Naive thymus-derived CD4-positive, alpha-beta T cell (primary cell): Measurements from ENCODE around the gene HLA-DOA. TPM values are rescaled to one million over a fixed set of nuclear protein-coding genes. Genes with fewer than 3 reads are reported as not detected.
A peak's percentile ranks its signal among the peaks of the same experiment; 100 is the strongest.

Source experiments
- ATAC-seq: fragments of 150-1000 bp; cut with Tn5 transposase; 2 replicates; pipeline ENCODE4 v1.10.0; 2021; ENCODE audit warnings: mild to moderate bottlenecking, moderate library complexity
- CTCF ChIA-PET: fragments of 350-600 bp; sonication (Branson Sonifier 250); formaldehyde crosslinking; loops from one replicate; lab custom pipeline; 2021; ENCODE audit warnings: antibody characterized with exemption; lab: Charles Lee
- POLR2A ChIA-PET: fragments of 350-600 bp; sonication (Branson Sonifier 250); formaldehyde crosslinking; loops from one replicate; lab custom pipeline; 2021; ENCODE audit warnings: antibody characterized with exemption, inconsistent platforms; lab: Charles Lee
- DNase-seq, 9 donors: peaks; one replicate each; pipeline versions ENCODE4 v3.0.0 to v3.0.0-alpha.2; 2020 to 2022; ENCODE audit warnings: mixed read lengths in 1 of 9
- H3K27ac ChIP-seq: one replicate; pipeline ENCODE4 v1.7.0; 2013; ENCODE audit warnings: mild to moderate bottlenecking, low read depth, low read length, moderate library complexity
- H3K27me3 ChIP-seq, 2 donors: one replicate each; pipeline ENCODE4 v1.7.0; 2013; ENCODE audit warnings: low read length in 2 of 2, mild to moderate bottlenecking in 2 of 2, moderate library complexity in 2 of 2; ENCODE audit not compliant: control insufficient read depth in 2 of 2, insufficient read depth in 2 of 2
- H3K36me3 ChIP-seq, 3 experiments: 1 replicate in 2 of 3; 2 replicates in 1 of 3; pipeline ENCODE4 v1.7.0; 2013; ENCODE audit warnings: low read length in 3 of 3, mild to moderate bottlenecking in 3 of 3, moderate library complexity in 1 of 3; ENCODE audit not compliant: insufficient read depth in 3 of 3, control insufficient read depth in 2 of 3
- H3K4me1 ChIP-seq, 2 donors: one replicate each; pipeline ENCODE4 v1.7.0; 2013; ENCODE audit warnings: low read length in 2 of 2, mild to moderate bottlenecking in 2 of 2, moderate library complexity in 1 of 2; ENCODE audit not compliant: control insufficient read depth in 2 of 2, insufficient read depth in 2 of 2
- H3K4me3 ChIP-seq: 2 replicates; pipeline ENCODE4 v1.7.0; 2013; ENCODE audit warnings: mild to moderate bottlenecking, low read length
- H3K9me3 ChIP-seq, 3 experiments: 1 replicate in 2 of 3; 2 replicates in 1 of 3; pipeline ENCODE4 v1.7.0; 2013; ENCODE audit warnings: low read length in 3 of 3; ENCODE audit not compliant: control insufficient read depth in 2 of 3
- H3K27ac Mint-ChIP-seq, 9 donors: one replicate each; pipeline ENCODE4 v1.8.0; 2020 to 2022; ENCODE audit warnings: mixed read lengths in 9 of 9, mild to moderate bottlenecking in 8 of 9, moderate library complexity in 5 of 9, inconsistent platforms in 2 of 9
- H3K27me3 Mint-ChIP-seq, 5 donors: one replicate each; pipeline ENCODE4 v1.8.0; 2021 to 2022; ENCODE audit warnings: mixed read lengths in 5 of 5, mild to moderate bottlenecking in 1 of 5
- H3K36me3 Mint-ChIP-seq, 5 donors: one replicate each; pipeline ENCODE4 v1.8.0; 2020 to 2022; ENCODE audit warnings: mixed read lengths in 5 of 5, mild to moderate bottlenecking in 3 of 5, inconsistent platforms in 1 of 5
- H3K4me1 Mint-ChIP-seq, 7 donors: one replicate each; pipeline ENCODE4 v1.8.0; 2020 to 2022; ENCODE audit warnings: mixed read lengths in 7 of 7, mild to moderate bottlenecking in 3 of 7, inconsistent platforms in 1 of 7
- H3K4me3 Mint-ChIP-seq, 10 donors: one replicate each; pipeline ENCODE4 v1.8.0; 2020 to 2022; ENCODE audit warnings: mild to moderate bottlenecking in 10 of 10, mixed read lengths in 10 of 10, moderate library complexity in 6 of 10, inconsistent platforms in 2 of 10
- H3K9me3 Mint-ChIP-seq, 11 donors: one replicate each; pipeline ENCODE4 v1.8.0; 2020 to 2022; ENCODE audit warnings: mixed read lengths in 11 of 11, mild to moderate bottlenecking in 4 of 11, inconsistent platforms in 1 of 11, moderate library complexity in 1 of 11
- intact Hi-C, 2 donors: fragments of 100-400 bp; cut with micrococcal nuclease; formaldehyde crosslinking; loops; one replicate each; pipeline ENCODE4 v1.15.1; 2023
- polyA plus RNA-seq, 2 donors: library from polyadenylated mRNA; unstranded; fragments of 300-500 nt; fragmentation: Illumina TruSeq; gene quantifications; one replicate each; pipeline ENCODE4 v1.2.3, GENCODE V29; 2021
- total RNA-seq, 6 experiments: library from RNA in 5 of 6; stranded (reverse) in 5 of 6; gene quantifications; 1 replicate in 5 of 6; 2 replicates in 1 of 6; pipeline ENCODE4 v1.2.3 and lab custom pipeline; 2021 to 2026

Gene HLA-DOA
- total RNA-seq (10 to 100 TPM in 1 of 5 experiments, 1 to 10 TPM in 4; 3.0 to 10.5 (median 5.4) TPM), polyA plus RNA-seq (1 to 10 TPM; 4.6 to 6.7 TPM), total RNA-seq (lab: John Stamatoyannopoulos, UW) (4.6 reads per million, percentile 22 among the genes with 10 or more reads in this experiment)

DNA sequence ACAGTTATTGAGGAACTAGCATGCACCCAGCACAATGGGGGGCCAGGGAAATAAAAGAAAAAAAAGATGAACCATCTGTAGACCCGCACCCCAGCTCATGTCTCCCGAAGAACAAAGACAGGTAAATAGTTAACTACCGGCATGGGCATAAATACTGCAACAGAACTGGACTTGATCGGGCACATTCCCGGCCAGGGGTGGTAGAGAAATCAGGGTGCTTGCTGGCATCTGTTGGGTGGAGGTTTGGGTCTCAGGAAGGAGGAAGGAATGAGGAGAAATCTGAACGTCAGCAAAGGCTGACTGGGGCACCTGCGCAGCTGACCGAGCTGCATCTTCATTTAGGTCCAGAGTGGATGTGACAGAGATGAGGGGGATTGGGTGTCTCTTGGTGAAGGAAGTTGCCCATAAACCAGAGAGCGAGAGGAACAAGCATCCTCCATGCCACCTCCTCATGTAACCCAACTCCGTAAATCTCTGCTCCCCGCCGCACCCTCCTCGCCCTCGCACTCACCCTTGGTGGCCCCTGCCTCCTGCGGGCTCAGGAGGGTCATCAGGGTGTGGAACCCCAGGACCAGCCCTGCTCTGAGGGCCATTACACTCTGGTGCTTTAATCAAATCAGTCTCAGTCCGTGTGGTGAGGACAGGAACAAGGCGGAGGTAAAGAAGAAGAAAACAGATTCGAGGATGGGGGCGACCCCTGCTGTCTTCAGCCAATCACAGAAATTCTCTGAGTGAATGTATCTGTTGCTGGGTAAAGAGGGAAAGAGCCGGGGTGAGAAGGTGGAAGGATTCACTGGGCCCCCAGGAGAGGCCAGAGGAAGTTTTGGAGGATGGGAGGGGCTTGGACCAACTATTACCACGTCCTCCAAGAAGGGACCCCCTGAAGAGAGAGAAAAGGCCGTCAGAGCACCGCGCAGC is at the start of gene HLA-DOA:
HLA-DOA (minus strand) TSS at position 648 of the 918 bp plus-strand sequence.
- peak; percentile 93 for ATAC-seq
- POLR2A ChIA-PET, result interaction anchor here (0.6 to 1.2 kb wide), 5 partner anchors 9 to 608 kb away, joined by 3 to 4 read pairs (median 3); no protein-coding TSS in a partner anchor

DNA sequence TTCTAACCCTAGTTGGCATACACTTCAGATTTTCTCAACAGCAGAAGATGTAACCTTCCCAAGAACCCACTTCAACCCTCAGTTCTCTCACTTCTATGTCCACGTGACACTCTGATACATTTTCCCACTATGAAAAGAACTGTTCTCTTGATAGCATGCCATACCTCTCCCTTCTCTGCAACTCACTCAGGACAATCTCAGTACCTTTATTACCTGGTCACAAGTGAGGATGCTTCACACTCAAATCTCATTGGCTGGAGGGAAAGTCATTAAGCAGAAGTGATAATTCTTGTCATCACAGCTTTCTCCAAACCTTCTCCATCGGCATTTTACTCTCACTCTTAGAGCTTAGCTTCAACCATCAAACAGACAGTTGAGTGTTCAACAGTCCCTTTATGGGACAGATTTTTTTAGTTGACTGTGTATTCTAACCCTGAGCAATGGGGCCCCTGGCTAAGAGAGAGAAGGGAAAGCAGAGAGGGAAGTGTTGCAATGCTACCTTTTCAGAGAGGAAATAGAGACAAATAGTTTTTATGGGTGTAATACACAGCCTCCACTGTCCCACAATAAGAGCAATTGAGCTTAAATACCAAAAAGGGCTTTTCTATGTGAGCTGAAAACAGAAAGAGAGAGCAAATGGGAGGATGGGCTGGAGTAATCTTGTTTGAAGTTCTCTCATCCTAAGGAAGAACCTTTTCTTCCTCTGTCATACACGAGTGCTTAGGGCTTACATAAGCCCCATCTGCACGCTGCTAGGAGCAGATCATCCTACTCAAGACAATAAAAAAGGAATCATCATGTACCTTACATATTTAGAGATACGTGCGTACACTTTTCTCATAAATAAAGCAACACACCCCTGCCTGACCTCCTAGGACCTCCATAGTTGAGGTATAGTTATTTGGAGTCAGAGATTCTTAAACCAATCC is 48.1 kb upstream of the HLA-DOA start:
- ChIA-PET POLR2A (interaction anchor here (0.7 kb wide), 1 partner anchor 454 kb away, joined by 3 read pairs; no protein-coding TSS in a partner anchor), CTCF (no interaction called here)
- intact Hi-C loops, result no loop called here
- Histone ChIP-seq H3K27me3 (no peaks in the 10 kb centered on the region), H3K4me1 (no peaks in the 10 kb centered on the region), H3K27ac (no peak overlapping the region), H3K9me3 (no peaks in the 10 kb centered on the region), H3K4me3 (no peak overlapping the region), H3K36me3 (no peaks in the 10 kb centered on the region)
- ATAC-seq (peak; percentile 18), DNase-seq (no peak)
- no peaks in the 10 kb centered on the region for H3K9me3 Mint-ChIP-seq
- no peak overlapping the region for H3K4me3 Mint-ChIP-seq
- peaks cover 0 to 9% (median 0%) of the 10 kb centered on the region in 7 donors for H3K4me1 Mint-ChIP-seq
- peak overlapping the region in 1 of 9 donors; percentile 11 for H3K27ac Mint-ChIP-seq
- H3K27me3 Mint-ChIP-seq, result peaks cover 0 to 27% (median 0%) of the 10 kb centered on the region in 5 donors
- no peaks in the 10 kb centered on the region for H3K36me3 Mint-ChIP-seq

More for the DNA sequence above, at the start of gene HLA-DOA:
- Histone ChIP-seq H3K9me3 (no peaks in the 10 kb centered on the region), H3K4me1 (peaks cover 0 to 14% of the 10 kb centered on the region in 2 donors), H3K36me3 (no peaks in the 10 kb centered on the region), H3K27ac (peak within 1 kb of the TSS; percentile 22), H3K4me3 (peak within 1 kb of the TSS; percentile 71), H3K27me3 (no peaks in the 10 kb centered on the region)
- Mint-ChIP-seq H3K27ac (peak within 1 kb of the TSS; percentile 37 to 92 (median 69)), H3K4me1 (peaks cover 9 to 22% (median 15%) of the 10 kb centered on the region in 7 donors), H3K36me3 (no peaks in the 10 kb centered on the region), H3K27me3 (peaks cover 0 to 46% (median 0%) of the 10 kb centered on the region in 5 donors), H3K9me3 (peaks cover 0 to 2% (median 0%) of the 10 kb centered on the region in 11 donors), H3K4me3 (peak within 1 kb of the TSS; percentile 62 to 91 (median 82))
- intact Hi-C loops, result no loop called here
- CTCF ChIA-PET, result interaction anchor here (1.0 kb wide), 1 partner anchor 25 kb away, joined by 3 read pairs; no protein-coding TSS in a partner anchor
- DNase-seq, result peak in 7 of 9 donors; percentile 20 to 68 (median 51)

DNA sequence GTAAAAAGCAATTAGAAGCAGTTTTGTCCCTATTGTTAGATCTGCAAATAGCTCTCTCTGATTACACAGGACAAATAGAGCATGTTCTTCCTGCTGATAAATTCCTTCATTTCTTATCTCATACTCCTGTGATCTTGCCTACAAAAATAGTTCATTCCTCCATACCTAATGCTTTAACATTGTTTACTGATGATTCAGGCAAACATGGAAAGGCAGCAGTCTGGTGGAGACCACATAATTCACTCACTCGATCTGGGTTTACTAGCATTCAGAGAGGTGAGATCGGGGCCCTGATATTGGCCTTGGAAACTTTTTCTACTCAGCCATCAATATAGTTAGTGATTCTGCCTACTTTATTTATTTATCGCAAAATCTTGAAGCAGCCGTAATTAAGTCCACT is 43.8 kb upstream of the HLA-DOA start:
- H3K9me3 Mint-ChIP-seq, result peaks cover 0 to 2% (median 0%) of the 10 kb centered on the region in 11 donors
- no peaks in the 10 kb centered on the region for H3K9me3 ChIP-seq
- intact Hi-C loops, result no loop called here

DNA sequence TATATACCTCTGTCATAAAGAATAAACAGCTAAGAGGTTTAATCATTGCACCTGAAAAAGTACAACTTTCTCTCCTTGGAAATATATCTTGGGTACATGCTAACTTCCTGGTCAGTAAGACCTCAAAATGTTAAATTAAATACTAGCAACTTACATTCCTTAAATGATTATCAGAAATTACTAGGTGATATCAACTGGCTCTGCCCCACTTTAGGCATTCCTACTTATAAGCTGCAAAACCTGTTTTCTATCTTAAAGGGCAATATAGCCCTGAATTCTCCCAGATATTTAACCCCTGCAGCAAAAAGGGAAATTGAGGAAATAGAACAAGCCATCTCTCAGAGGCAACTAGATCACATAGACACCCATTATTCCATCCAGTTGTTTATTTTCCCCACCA is 43.2 kb upstream of the HLA-DOA start:
- ChIA-PET CTCF (no interaction called here), POLR2A (no interaction called here)
- Histone ChIP-seq H3K36me3 (no peaks in the 10 kb centered on the region), H3K9me3 (no peaks in the 10 kb centered on the region), H3K27ac (no peak overlapping the region), H3K4me1 (no peaks in the 10 kb centered on the region), H3K27me3 (no peaks in the 10 kb centered on the region), H3K4me3 (no peak overlapping the region)
- intact Hi-C loops, result no loop called here
- Mint-ChIP-seq H3K9me3 (peaks cover 0 to 2% (median 0%) of the 10 kb centered on the region in 11 donors), H3K27me3 (peaks cover 14 to 55% (median 19%) of the 10 kb centered on the region in 5 donors), H3K4me3 (no peak overlapping the region), H3K4me1 (peaks cover 0 to 7% (median 0%) of the 10 kb centered on the region in 7 donors), H3K36me3 (no peaks in the 10 kb centered on the region), H3K27ac (no peak overlapping the region)
- ATAC-seq, result no peak
- DNase-seq, result no peak

More for the DNA sequence above, 43.8 kb upstream of the HLA-DOA start:
- ChIA-PET POLR2A (no interaction called here), CTCF (no interaction called here)
- Histone ChIP-seq H3K4me3 (no peak overlapping the region), H3K36me3 (no peaks in the 10 kb centered on the region), H3K27ac (no peak overlapping the region), H3K27me3 (no peaks in the 10 kb centered on the region), H3K4me1 (no peaks in the 10 kb centered on the region)
- Mint-ChIP-seq H3K4me3 (no peak overlapping the region), H3K27me3 (peaks cover 8 to 49% (median 13%) of the 10 kb centered on the region in 5 donors), H3K4me1 (peaks cover 0 to 9% (median 0%) of the 10 kb centered on the region in 7 donors), H3K36me3 (no peaks in the 10 kb centered on the region), H3K27ac (no peak overlapping the region)
- ATAC-seq, result no peak
- no peak for DNase-seq

DNA sequence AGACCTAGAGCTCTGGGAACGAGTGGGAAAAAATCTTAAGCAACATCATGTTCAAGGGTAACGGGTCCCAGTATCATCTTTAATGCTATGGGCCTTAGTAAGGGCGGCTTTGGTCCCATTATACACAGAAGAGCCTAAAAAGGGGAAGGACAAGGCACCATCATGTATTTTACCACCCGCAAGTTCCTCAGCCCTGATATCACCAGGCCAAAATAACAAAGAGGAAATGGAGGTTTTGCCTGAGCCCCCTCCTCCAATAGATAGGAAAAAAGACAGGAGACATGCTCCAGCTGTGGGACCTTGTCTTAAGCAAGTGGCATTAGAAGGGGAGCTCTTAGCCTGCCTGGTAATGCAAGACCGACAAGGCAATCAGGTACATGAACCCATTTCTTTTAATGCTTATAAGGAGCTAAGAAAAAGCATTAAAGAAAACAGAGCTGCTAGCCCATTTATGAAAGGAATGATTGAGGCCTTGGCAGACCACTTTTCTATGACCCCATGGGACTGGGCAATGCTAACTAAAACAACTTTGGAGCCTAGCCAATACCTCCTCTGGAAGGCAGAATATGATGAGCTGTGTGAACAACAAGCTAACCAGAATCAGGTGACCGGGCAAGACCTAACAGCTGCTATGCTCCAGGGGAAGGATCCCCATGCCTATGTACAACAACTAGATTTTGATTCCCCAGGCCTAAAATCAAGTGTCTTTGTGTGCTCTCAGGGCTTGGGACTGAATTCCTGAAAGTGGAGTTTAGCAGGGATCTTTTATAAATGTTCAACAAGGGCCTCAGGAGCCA is 40.8 kb upstream of the HLA-DOA start:
- Mint-ChIP-seq H3K36me3 (no peaks in the 10 kb centered on the region), H3K27ac (no peak overlapping the region), H3K9me3 (peaks cover 0 to 2% (median 0%) of the 10 kb centered on the region in 11 donors), H3K4me3 (no peak overlapping the region), H3K4me1 (no peaks in the 10 kb centered on the region), H3K27me3 (peaks cover 19 to 67% (median 33%) of the 10 kb centered on the region in 5 donors)
- no peaks in the 10 kb centered on the region for H3K9me3 ChIP-seq
- H3K4me1 ChIP-seq, result no peaks in the 10 kb centered on the region
- H3K4me3 ChIP-seq, result no peak overlapping the region
- no peaks in the 10 kb centered on the region for H3K27me3 ChIP-seq
- POLR2A ChIA-PET, result no interaction called here
- CTCF ChIA-PET, result no interaction called here
- no peak overlapping the region for H3K27ac ChIP-seq
- H3K36me3 ChIP-seq, result no peaks in the 10 kb centered on the region
- ATAC-seq, result no peak
- intact Hi-C loops, result no loop called here
- DNase-seq, result no peak
